CD4-positive, alpha-beta T cell treated with Interleukin-17A for 4 hours (primary cell): ENCODE data around the gene SLC9A3.

Experiments used
- DNase-seq: peaks from one replicate; pipeline ENCODE4 v3.0.0-alpha.2; 2020; ENCODE audit warnings: mixed read lengths

SLC9A3 gene

GRCh38 chr5:502325-503079 is 21.7 kb downstream of the SLC9A3 start:
- no peak for DNase-seq

GRCh38 chr5:501831-502184 is 22.4 kb downstream of the SLC9A3 start:
- no peak for DNase-seq

DNA sequence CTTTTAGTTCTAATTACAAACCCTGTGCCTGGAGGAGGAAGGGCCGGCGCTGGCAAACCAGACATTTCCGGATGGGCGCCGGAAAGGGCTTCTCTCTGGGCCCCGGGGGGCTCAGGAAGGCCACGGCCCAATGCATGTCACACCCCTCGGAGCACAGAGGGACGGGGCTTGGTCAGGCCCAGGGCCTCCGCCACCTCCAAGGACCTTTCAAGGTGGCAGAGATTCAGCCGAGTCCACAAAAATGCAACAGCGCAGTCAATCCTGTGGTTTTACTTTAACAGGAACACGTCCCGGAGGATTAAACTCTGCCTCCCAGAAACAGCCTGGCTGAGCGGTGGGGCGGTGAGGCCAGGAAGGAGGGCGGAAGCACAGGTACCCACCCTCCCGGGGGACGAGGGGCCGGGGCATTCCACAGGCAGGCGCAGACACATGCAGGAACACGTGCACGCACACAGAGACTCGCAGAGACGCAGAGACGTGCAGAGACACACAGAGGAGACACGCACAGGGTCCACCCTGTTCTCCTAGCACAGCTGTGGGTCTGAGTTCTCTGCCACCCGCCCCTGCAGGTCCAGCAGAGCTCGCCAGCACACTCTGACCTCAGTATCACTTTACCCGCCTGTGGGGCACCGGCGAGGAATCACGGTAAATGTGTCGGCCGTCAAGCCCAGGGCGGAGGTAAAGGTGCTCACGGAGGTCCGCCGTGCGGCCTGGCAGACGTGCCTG is 23.0 kb downstream of the SLC9A3 start:
- no peak for DNase-seq

DNA sequence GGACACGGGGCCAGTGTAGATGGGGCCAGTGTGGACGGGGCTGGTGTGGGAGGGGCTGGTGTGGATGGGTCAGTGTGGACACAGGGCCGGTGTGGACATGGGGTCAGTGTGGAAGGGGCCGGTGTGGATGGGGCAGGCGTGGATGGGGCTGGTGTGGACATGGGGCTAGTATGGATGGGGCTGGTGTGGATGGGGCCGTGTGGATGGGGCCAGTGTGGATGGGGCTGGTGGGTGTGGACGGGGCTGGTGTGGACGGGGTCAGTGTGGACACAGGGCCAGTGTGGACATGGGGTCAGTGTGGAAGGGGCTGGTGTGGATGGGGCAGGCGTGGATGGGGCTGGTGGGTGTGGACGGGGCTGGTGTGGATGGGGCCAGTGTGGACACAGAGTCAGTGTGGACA is 23.8 kb downstream of the SLC9A3 start:
- DNase-seq, result no peak

- DNase-seq, result no peak
Measured at GRCh38 chr5:499233-500209, 24.7 kb downstream of the SLC9A3 start.

DNA sequence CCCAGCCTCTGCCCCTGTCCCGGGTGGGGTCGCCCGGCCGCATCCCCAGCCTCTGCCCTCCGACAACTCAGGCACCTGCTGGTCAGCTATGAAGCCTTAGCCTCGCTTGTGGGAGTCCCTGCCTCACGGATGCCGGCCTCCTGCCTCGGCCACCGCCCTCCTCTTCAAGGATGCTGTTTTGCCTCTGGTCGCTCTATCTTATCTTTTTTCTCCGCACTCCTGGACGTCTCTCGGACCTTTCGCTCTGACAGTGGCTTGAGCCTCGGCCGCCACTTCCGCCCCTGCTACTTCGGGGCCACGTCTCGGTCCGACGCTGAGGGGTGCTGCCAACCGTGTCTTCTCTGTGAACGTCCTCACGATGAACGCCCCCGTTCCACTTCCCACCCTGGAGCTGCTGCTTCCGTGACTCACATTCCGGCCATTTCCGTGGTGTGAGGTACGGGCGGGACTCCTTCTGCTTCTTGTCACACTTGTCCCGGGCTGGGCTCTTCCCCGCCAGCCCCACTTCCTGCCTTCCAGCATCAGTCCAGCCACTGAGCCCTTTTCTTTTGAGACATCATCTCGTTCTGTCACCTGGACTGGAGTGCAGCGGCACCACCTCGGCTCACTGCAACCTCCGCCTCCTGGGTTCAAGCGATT is 26.3 kb downstream of the SLC9A3 start:
- no peak for DNase-seq

GRCh38 chr5:497090-497700 is 27.1 kb downstream of the SLC9A3 start:
- no peak for DNase-seq

GRCh38 chr5:496028-496427 is 28.2 kb downstream of the SLC9A3 start:
- no peak for DNase-seq

DNA sequence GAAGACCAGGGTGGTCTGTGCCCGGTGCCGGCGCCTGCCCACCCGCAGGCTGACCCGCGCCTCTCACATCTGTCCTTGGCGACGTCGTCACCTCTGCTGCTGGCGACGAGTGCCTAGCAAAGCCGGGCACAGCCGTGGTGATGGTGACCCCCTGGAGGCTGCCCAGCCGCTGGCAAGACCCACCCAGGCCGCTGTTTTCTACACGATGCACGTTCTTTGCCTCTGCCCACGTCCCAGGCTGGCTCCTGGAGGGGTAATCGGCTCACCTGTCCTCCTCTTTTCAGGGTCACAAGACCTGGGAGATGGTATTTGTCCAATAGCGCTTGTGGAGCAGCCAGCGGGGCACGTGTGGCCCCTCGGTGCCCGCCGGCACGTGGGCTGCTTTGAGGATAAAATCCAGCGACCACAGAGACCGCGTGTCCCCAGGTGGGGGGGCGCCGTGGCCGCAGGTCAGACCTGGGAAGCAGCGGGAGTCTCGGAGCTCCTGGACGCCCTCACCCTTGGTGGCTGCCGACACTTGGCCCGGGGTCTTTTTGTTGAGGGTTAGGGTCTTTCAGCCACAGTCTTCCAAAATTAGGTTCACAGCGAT is 29.5 kb downstream of the SLC9A3 start:
- DNase-seq, result no peak

DNA sequence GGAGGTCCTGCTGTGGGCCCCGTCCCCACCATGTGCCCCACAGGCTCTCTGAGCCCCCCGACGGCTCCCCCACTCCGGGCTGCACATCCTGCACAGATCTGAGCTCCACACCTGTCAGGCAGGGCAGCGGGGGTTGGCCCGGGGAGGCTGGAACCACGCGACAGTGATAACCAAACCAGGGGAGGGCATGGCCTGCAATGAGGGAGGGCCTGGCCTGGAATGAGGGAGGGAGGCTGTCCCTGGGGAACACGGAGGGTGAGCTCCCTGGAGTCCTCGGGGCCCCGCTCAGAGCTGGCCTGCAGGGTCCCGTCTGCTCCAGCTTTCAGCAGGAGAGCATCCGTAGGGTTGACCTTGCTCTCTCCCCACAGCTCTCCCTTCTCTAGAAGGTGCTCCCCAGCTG is 30.5 kb downstream of the SLC9A3 start:
- no peak for DNase-seq

- DNase-seq, result no peak
Measured at GRCh38 chr5:493119-493701, 31.0 kb downstream of the SLC9A3 start.

- no peak for DNase-seq
Measured at GRCh38 chr5:492314-492893, 31.8 kb downstream of the SLC9A3 start.

- DNase-seq, result no peak
Measured at GRCh38 chr5:491856-492155, 32.4 kb downstream of the SLC9A3 start.

- no peak for DNase-seq
Measured at GRCh38 chr5:491119-491855, 33.0 kb downstream of the SLC9A3 start.

- no peak for DNase-seq
Measured at GRCh38 chr5:490116-491106, 33.8 kb downstream of the SLC9A3 start.

DNA sequence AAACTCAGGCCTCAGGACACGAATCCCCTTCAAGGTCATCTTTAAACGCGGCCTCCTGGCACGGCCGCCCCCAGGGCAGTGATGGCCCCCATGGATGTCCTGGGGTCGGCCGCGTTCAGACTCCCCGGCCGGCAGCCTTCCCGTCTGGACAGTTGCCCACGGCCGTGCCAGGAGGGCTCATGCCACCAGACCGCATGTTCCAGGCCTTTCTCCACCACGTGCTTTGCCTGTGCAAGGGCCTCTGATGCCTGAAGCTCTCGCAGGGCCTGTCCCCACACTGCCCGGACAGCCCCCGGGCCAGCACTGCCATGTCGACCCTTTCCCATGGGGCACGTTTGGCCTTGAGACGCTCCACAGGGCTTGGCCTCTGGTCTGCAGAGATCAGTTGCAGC is 34.6 kb downstream of the SLC9A3 start:
- no peak for DNase-seq

DNA sequence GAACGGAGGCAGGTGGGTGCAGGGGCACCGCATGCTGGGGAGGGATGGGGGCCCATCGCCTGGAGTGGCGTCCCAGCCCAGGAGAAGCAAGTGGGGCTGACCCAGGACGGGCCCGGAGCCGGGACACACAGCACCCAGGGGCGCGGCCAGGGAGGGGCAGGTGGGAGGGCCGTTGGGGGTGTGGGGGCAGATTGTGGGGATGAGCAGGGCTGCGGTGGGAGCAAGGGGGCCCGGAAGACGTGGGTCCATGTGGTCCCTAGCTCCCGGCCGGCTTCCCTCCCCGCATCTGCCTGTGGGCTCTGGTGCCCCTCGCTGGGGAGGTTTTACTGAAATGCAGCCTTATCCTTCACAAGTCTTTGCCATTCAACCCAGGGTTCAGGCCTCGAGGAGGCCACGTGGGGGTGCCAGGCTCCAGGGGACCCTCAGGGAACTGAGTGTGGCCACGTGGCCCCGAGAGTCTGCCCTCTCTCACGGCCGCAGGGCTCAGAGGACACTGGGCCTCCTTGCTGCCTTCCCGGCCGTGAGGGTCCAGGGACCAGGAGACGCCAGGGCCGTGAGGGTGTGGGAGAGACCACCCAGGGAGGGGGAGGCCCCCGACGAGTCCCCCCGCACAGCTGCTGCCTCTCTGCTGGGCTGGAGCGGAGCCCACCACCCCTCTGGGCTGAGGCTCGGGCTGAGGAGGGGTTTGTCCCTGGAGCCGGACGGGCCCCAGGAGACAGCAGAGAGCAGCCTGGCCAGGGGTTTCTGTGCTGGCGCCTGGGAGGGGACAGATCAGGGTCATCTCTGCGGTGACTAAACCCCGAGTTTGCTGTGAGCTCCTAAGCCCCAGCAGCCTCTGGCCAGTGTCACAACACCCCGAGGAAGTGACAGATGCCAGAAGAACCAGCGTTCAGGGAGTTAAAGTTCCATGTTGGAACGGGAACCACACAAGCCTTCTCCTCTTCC is 35.2 kb downstream of the SLC9A3 start:
- no peak for DNase-seq

DNA sequence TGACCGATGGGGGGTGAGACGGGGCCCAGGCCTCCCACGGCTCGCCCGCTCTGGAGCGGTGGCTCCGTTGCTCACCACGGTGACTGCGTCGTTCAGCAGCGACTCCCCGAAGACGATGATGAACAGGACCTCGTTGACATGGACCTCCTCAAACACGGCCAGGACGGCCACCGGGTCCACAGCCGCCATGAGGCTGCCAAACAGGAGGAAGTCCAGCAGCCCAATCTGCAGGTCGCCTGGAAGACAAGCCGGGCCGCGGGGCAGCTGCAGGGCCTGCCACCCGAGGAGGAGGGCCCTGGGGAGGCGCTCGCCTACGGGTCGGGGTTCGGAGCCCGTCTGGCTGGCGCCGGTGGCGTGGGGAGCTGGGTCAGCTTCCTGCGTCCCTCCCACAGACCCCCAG is 36.0 kb downstream of the SLC9A3 start:
- no peak for DNase-seq
